Measurements from ENCODE around the gene DNASE2B. TPM values are rescaled to one million over a fixed set of nuclear protein-coding genes. Genes with fewer than 3 reads are reported as not detected.

The DNASE2B gene
- total RNA-seq, 1 experiment from 2014 or later = not detected

DNA sequence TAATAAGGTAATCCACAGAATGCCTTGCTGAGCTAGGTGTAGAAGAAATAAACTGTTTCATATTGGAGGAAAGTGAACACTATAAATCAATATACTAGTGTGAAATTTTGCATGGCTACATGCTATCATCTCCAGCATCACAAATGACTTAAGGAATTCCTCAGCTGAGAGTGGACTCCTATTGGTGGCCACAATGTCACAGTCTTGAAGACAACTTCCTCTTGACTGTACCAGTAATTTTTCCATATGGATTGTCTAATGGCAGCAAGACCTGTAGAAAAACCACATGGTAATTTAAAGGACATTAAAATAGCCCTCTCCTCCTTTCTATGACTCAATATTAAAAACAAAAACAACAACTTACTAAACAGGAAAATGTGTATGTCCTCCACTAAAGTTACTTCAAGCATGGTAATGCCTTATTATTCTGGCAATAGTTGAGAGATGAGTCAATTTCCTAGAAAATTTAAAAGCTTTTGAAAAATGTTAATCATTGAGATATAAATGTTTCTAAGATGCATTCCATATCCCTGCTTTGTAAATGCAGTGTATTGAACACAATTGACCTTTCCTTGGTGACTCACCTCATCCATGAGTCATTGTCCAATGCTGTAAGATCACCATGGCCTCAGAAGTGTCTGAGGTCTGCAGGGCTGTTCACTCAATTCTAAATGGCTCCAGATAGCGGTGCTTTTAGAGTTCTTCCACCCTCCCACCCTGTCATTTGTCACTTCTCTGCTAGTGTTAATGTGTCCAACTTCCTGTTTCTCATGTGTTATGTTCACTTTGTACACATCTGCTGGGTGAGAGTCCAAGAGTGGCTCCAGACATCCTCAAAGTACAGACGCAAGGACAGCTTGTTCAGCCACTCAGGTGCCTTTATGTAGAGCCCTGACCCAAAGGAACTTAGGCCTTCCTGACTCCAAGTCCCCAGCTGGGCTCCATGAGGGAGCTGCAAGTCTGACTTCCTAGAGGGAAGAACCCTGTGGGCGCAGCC, 32.8 kb upstream of the DNASE2B start:
- Histone ChIP-seq H3K79me1 (ENCODE audit: insufficient read depth, low read depth, low read length, poor library complexity, severe bottlenecking) (no peaks in the 10 kb centered on the region), H3K4me2 (ENCODE audit: insufficient read depth, insufficient read length, low read length) (no peak overlapping the region)
- no peak for DNase-seq

More for the DNA sequence above, 32.8 kb upstream of the DNASE2B start:
- no peak overlapping the region for H2BK12ac ChIP-seq (ENCODE audit: insufficient read length, low read depth, low read length)
- no peak overlapping the region for H2BK15ac ChIP-seq (ENCODE audit: low read depth, low read length)
- no peak overlapping the region for H2AFZ ChIP-seq (ENCODE audit: low read length)
- no peaks in the 10 kb centered on the region for H3K9me3 Mint-ChIP-seq
- no peak overlapping the region for H3K27ac ChIP-seq (ENCODE audit: insufficient read length, low read depth, low read length)
- H3K18ac ChIP-seq (ENCODE audit: insufficient read length, low read depth, low read length) = no peak overlapping the region
- no peak overlapping the region for H3K27ac Mint-ChIP-seq
- H4K8ac ChIP-seq (replicated peaks; ENCODE audit: insufficient read length, low read depth, low read length) = no peak overlapping the region
- no peak overlapping the region for H3K14ac ChIP-seq (ENCODE audit: insufficient read depth, low read length)
- no peak overlapping the region for H2AK5ac ChIP-seq (ENCODE audit: insufficient read length, low read length)
- H3K4me1 ChIP-seq (ENCODE audit: insufficient read depth, low read length) = no peaks in the 10 kb centered on the region
- H3K4me1 Mint-ChIP-seq = no peaks in the 10 kb centered on the region
- no peak overlapping the region for H2BK5ac ChIP-seq (ENCODE audit: insufficient read length, low read length)
- H3K4me3 Mint-ChIP-seq = no peak overlapping the region
- H3K27me3 ChIP-seq (ENCODE audit: insufficient read depth, low read length) = no peaks in the 10 kb centered on the region
- H3T11ph ChIP-seq (ENCODE audit: low read length) = no peak overlapping the region
- H4K91ac ChIP-seq (ENCODE audit: insufficient read length, low read depth, low read length) = no peak overlapping the region
- no peaks in the 10 kb centered on the region for H3K9me3 ChIP-seq (ENCODE audit: control insufficient read depth, low read depth, low read length)
- no peaks in the 10 kb centered on the region for H3K79me2 ChIP-seq (ENCODE audit: insufficient read depth, low read length)
- H3K36me3 Mint-ChIP-seq (ENCODE audit: insufficient read depth in 1 of 3, low read depth in 3 of 3) = no peaks in the 10 kb centered on the region; a peak in 1 of 7 replicates
- H3K23ac ChIP-seq (ENCODE audit: insufficient read length, low read depth, low read length) = no peak overlapping the region
- no peaks in the 10 kb centered on the region for H4K20me1 ChIP-seq (ENCODE audit: control insufficient read depth, insufficient read depth, insufficient read length)
- no peak overlapping the region for H3K9ac ChIP-seq (ENCODE audit: extremely low read depth, insufficient read length, low read length)
- TF ChIP-seq, protein P1, sequence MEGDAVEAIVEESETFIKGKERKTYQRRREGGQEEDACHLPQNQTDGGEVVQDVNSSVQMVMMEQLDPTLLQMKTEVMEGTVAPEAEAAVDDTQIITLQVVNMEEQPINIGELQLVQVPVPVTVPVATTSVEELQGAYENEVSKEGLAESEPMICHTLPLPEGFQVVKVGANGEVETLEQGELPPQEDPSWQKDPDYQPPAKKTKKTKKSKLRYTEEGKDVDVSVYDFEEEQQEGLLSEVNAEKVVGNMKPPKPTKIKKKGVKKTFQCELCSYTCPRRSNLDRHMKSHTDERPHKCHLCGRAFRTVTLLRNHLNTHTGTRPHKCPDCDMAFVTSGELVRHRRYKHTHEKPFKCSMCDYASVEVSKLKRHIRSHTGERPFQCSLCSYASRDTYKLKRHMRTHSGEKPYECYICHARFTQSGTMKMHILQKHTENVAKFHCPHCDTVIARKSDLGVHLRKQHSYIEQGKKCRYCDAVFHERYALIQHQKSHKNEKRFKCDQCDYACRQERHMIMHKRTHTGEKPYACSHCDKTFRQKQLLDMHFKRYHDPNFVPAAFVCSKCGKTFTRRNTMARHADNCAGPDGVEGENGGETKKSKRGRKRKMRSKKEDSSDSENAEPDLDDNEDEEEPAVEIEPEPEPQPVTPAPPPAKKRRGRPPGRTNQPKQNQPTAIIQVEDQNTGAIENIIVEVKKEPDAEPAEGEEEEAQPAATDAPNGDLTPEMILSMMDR (conservative IDR thresholded peaks at IDR 0.05) = no peak
- no peak overlapping the region for H3K56ac ChIP-seq (ENCODE audit: insufficient read length, low read depth, low read length)
- no peak overlapping the region for H4K5ac ChIP-seq (ENCODE audit: insufficient read length, low read depth, low read length)
- H3K4ac ChIP-seq (ENCODE audit: low read depth, low read length) = no peak overlapping the region
- H2BK120ac ChIP-seq (ENCODE audit: low read depth, low read length, poor library complexity, severe bottlenecking) = no peak overlapping the region
- H2BK20ac ChIP-seq (ENCODE audit: low read depth, low read length, poor library complexity, severe bottlenecking) = no peak overlapping the region
- WGBS (ENCODE audit: extremely low coverage, insufficient read length, low lambda C conversion rate) = no CpG with 5 or more reads among the region's 3 CpGs
- H3K23me2 ChIP-seq (ENCODE audit: insufficient read length, low read depth, low read length, poor library complexity, severe bottlenecking) = no peaks in the 10 kb centered on the region
- no peaks in the 10 kb centered on the region; the same call in 1 of the 2 replicates for H3K27me3 Mint-ChIP-seq (ENCODE audit: low read depth)

Data from H9 (cell line).